GM21825 (cell line): ENCODE results near the gene HLA-B.

ENCODE experiments used
- ATAC-seq: cut with Tn5 transposase; IDR thresholded peaks from one replicate; pipeline ENCODE4 v1.9.1; 2021; ENCODE audit warnings: mild to moderate bottlenecking, moderate library complexity; ENCODE audit not compliant: unreplicated experiment

Gene HLA-B

GRCh38 chr6:31353384-31353945 lies 3.5 kb downstream of the HLA-B start:
- ATAC-seq = no peak

GRCh38 chr6:31352683-31353383 lies 4.1 kb downstream of the HLA-B start:
- no peak for ATAC-seq

- no peak for ATAC-seq
These were observed 4.7 kb downstream of the HLA-B start for GRCh38 chr6:31352310-31352682.

GRCh38 chr6:31351401-31352309 lies 5.3 kb downstream of the HLA-B start:
- ATAC-seq = no peak

- no peak for ATAC-seq
These were observed 6.0 kb downstream of the HLA-B start for GRCh38 chr6:31351033-31351380.

- no peak for ATAC-seq
These were observed 6.6 kb downstream of the HLA-B start for GRCh38 chr6:31350196-31351032.

- no peak for ATAC-seq
These were observed 7.7 kb downstream of the HLA-B start for GRCh38 chr6:31349301-31349700.

- no peak for ATAC-seq
These were observed 11.8 kb downstream of the HLA-B start for GRCh38 chr6:31345026-31345730.

GRCh38 chr6:31340228-31340627 lies 16.8 kb downstream of the HLA-B start:
- ATAC-seq = no peak

- ATAC-seq = no peak
These were observed 17.8 kb downstream of the HLA-B start for GRCh38 chr6:31339210-31339609.

GRCh38 chr6:31336896-31337496 lies 20.0 kb downstream of the HLA-B start:
- ATAC-seq = no peak

- no peak for ATAC-seq
These were observed 24.1 kb downstream of the HLA-B start for GRCh38 chr6:31332637-31333602.

- ATAC-seq = no peak
These were observed 28.5 kb downstream of the HLA-B start for GRCh38 chr6:31328355-31328960.

GRCh38 chr6:31321820-31322219 lies 35.2 kb downstream of the HLA-B start:
- ATAC-seq = no peak

GRCh38 chr6:31321005-31321707 lies 35.8 kb downstream of the HLA-B start:
- no peak for ATAC-seq

GRCh38 chr6:31317036-31317435 lies 39.9 kb downstream of the HLA-B start:
- ATAC-seq = no peak

GRCh38 chr6:31309641-31310040 lies 47.3 kb downstream of the HLA-B start:
- ATAC-seq = no peak

- no peak for ATAC-seq
These were observed 48.2 kb downstream of the HLA-B start for GRCh38 chr6:31308845-31309175.
